Measurements from ENCODE around the gene CAB39.

The CAB39 gene

GRCh38 chr2:230762317-230762896 lies 49.8 kb downstream of the CAB39 start:
- TF ChIP-seq CTCF (IDR thresholded peaks at IDR 0.05; ENCODE audit: low read depth, low read length), result peak; percentile 76
- in situ Hi-C loops (cut with HindIII; ENCODE audit: low sequenced_read_pairs), result no loop called here
- H3K4me3 ChIP-seq (ENCODE audit: low read depth, low read length), result no peak overlapping the region
- DNase-seq (ENCODE audit: low read depth, low spot score), result no peak

- no peak overlapping the region for H3K4me3 ChIP-seq (ENCODE audit: low read depth, low read length)
- no peak for DNase-seq (ENCODE audit: low read depth, low spot score)
- no peak for TF ChIP-seq CTCF (IDR thresholded peaks at IDR 0.05; ENCODE audit: low read depth, low read length)
- in situ Hi-C loops (cut with HindIII; ENCODE audit: low sequenced_read_pairs), result no loop called here
Observed at GRCh38 chr2:230764346-230764745, 51.7 kb downstream of the CAB39 start.

GRCh38 chr2:230765611-230766300 lies 53.1 kb downstream of the CAB39 start:
- no peak for DNase-seq (ENCODE audit: low read depth, low spot score)
- TF ChIP-seq CTCF (IDR thresholded peaks at IDR 0.05; ENCODE audit: low read depth, low read length), result no peak
- H3K4me3 ChIP-seq (ENCODE audit: low read depth, low read length), result no peak overlapping the region
- in situ Hi-C loops (cut with HindIII; ENCODE audit: low sequenced_read_pairs), result no loop called here

- no peak for TF ChIP-seq CTCF (IDR thresholded peaks at IDR 0.05; ENCODE audit: low read depth, low read length)
- H3K4me3 ChIP-seq (ENCODE audit: low read depth, low read length), result no peak overlapping the region
- in situ Hi-C loops (cut with HindIII; ENCODE audit: low sequenced_read_pairs), result no loop called here
- DNase-seq (ENCODE audit: low read depth, low spot score), result no peak
Observed at GRCh38 chr2:230767862-230768388, 55.3 kb downstream of the CAB39 start.

- no peak overlapping the region for H3K4me3 ChIP-seq (ENCODE audit: low read depth, low read length)
- TF ChIP-seq CTCF (IDR thresholded peaks at IDR 0.05; ENCODE audit: low read depth, low read length), result no peak
- DNase-seq (ENCODE audit: low read depth, low spot score), result no peak
- in situ Hi-C loops (cut with HindIII; ENCODE audit: low sequenced_read_pairs), result no loop called here
Observed at GRCh38 chr2:230770804-230771203, 58.2 kb downstream of the CAB39 start.

- in situ Hi-C loops (cut with HindIII; ENCODE audit: low sequenced_read_pairs), result no loop called here
- TF ChIP-seq CTCF (IDR thresholded peaks at IDR 0.05; ENCODE audit: low read depth, low read length), result no peak
- no peak for DNase-seq (ENCODE audit: low read depth, low spot score)
- no peak overlapping the region for H3K4me3 ChIP-seq (ENCODE audit: low read depth, low read length)
Observed at GRCh38 chr2:230772156-230772555, 59.5 kb downstream of the CAB39 start.
